GM18909 (cell line): ENCODE data around the gene CTNNA2.

Experiments used
- ATAC-seq: cut with Tn5 transposase; IDR thresholded peaks from one replicate; pipeline ENCODE4 v1.9.1; 2021; ENCODE audit warnings: mild to moderate bottlenecking; ENCODE audit not compliant: unreplicated experiment, poor library complexity

Gene CTNNA2

GRCh38 chr2:80233333-80233732, 720.5 kb downstream of the CTNNA2 start:
- ATAC-seq = no peak

GRCh38 chr2:80238692-80239469, 726.0 kb downstream of the CTNNA2 start:
- no peak for ATAC-seq

GRCh38 chr2:80242355-80242910, 729.6 kb downstream of the CTNNA2 start:
- no peak for ATAC-seq

GRCh38 chr2:80244905-80245584, 732.2 kb downstream of the CTNNA2 start:
- no peak for ATAC-seq

GRCh38 chr2:80246534-80246933, 733.7 kb downstream of the CTNNA2 start:
- ATAC-seq = no peak

GRCh38 chr2:80247339-80247738, 734.5 kb downstream of the CTNNA2 start:
- ATAC-seq = no peak

GRCh38 chr2:80248146-80248545, 735.3 kb downstream of the CTNNA2 start:
- no peak for ATAC-seq

GRCh38 chr2:80252294-80252986, 739.6 kb downstream of the CTNNA2 start:
- ATAC-seq = no peak

- ATAC-seq = no peak
Measured at GRCh38 chr2:80255918-80256781, 743.3 kb downstream of the CTNNA2 start.

- no peak for ATAC-seq
Measured at GRCh38 chr2:80256782-80257167, 743.9 kb downstream of the CTNNA2 start.

- ATAC-seq = no peak
Measured at GRCh38 chr2:80257450-80257849, 744.6 kb downstream of the CTNNA2 start.

GRCh38 chr2:80258341-80258740, 745.5 kb downstream of the CTNNA2 start:
- no peak for ATAC-seq

GRCh38 chr2:80258793-80259192, 745.9 kb downstream of the CTNNA2 start:
- ATAC-seq = no peak

GRCh38 chr2:80259292-80259691, 746.4 kb downstream of the CTNNA2 start:
- no peak for ATAC-seq

- ATAC-seq = no peak
Measured at GRCh38 chr2:80266231-80266630, 753.4 kb downstream of the CTNNA2 start.

GRCh38 chr2:80269806-80270205, 757.0 kb downstream of the CTNNA2 start:
- no peak for ATAC-seq

- ATAC-seq = no peak
Measured at GRCh38 chr2:80280598-80280997, 767.7 kb downstream of the CTNNA2 start.

GRCh38 chr2:80281049-80281448, 768.2 kb downstream of the CTNNA2 start:
- ATAC-seq = no peak

- no peak for ATAC-seq
Measured at GRCh38 chr2:80288576-80288975, 775.7 kb downstream of the CTNNA2 start.

- no peak for ATAC-seq
Measured at GRCh38 chr2:80291656-80292055, 778.8 kb downstream of the CTNNA2 start.
